SK-N-SH (cell line): Measurements from ENCODE around the gene ABHD15. TPM values are rescaled to one million over a fixed set of nuclear protein-coding genes. Genes with fewer than 3 reads are reported as not detected.

Source experiments
- CTCF ChIA-PET: fragments of 300-600, 350-600 bp; formaldehyde crosslinking; extraction: SDS; loops from one replicate; lab custom pipeline; 2021; lab: Yijun Ruan, JAX
- POLR2A ChIA-PET: fragments of 350-600 bp; sonication (Branson Sonifier 250); formaldehyde crosslinking; extraction: SDS; loops from one replicate; lab custom pipeline; 2020; ENCODE audit warnings: antibody characterized with exemption, inconsistent platforms; lab: Yijun Ruan, JAX
- DNase-seq: peaks from one replicate; pipeline ENCODE4 v3.0.0; 2012
- H2AFZ ChIP-seq: fragments of 200-600 bp; sonication (generic); 2 replicates; pipeline ENCODE4 v1.8.1; 2016; ENCODE audit warnings: antibody characterized with exemption, mild to moderate bottlenecking, low read depth
- H3F3A ChIP-seq: fragments of 200-600 bp; sonication (generic); replicated peaks from 2 replicates; pipeline ENCODE3; 2016; ENCODE audit warnings: antibody characterized with exemption, mild to moderate bottlenecking; ENCODE audit not compliant: insufficient read depth
- H3K27ac ChIP-seq, 2 experiments: fragments of 200-500 bp in 1 of 2; fragments of 200-600 bp in 1 of 2; sonication (Bioruptor generic) in 1 of 2; sonication (generic), shearing (Covaris generic) in 1 of 2; 2 replicates each; pipeline versions ENCODE4 v1.5.1 to v1.6.1; 2014 to 2016; ENCODE audit warnings: low read depth in 2 of 2, inconsistent platforms in 1 of 2, low read length in 1 of 2, mild to moderate bottlenecking in 1 of 2, mixed read lengths in 1 of 2
- H3K27me3 ChIP-seq: fragments of 200-600 bp; sonication (generic), shearing (Covaris generic); 2 replicates; pipeline ENCODE4 v1.6.1; 2016; ENCODE audit warnings: mixed run types; ENCODE audit not compliant: insufficient read depth
- H3K36me3 ChIP-seq, 2 experiments: fragments of 200-500 bp in 1 of 2; fragments of 200-600 bp in 1 of 2; sonication (Bioruptor generic) in 1 of 2; sonication (generic) in 1 of 2; replicated peaks in 1 of 2; 2 replicates each; pipeline versions ENCODE3 to v1.5.1; 2014 to 2016; ENCODE audit warnings: low read length in 1 of 2, mild to moderate bottlenecking in 1 of 2; ENCODE audit not compliant: insufficient read depth in 2 of 2, control insufficient read depth in 1 of 2
- H3K4me1 ChIP-seq, 2 experiments: fragments of 200-500 bp in 1 of 2; fragments of 200-600 bp in 1 of 2; sonication (Bioruptor generic) in 1 of 2; sonication (generic), shearing (Covaris generic) in 1 of 2; 2 replicates each; pipeline versions ENCODE4 v1.5.1 to v1.6.1; 2014 to 2016; ENCODE audit warnings: low read depth in 1 of 2, low read length in 1 of 2, mixed run types in 1 of 2; ENCODE audit not compliant: insufficient read depth in 2 of 2, control insufficient read depth in 1 of 2
- H3K4me2 ChIP-seq: fragments of 200-600 bp; sonication (generic), shearing (Covaris generic); 2 replicates; pipeline ENCODE4 v1.6.1; 2017; ENCODE audit warnings: mixed run types
- H3K4me3 ChIP-seq, 2 experiments: fragments of 200-500 bp in 1 of 2; fragments of 200-600 bp in 1 of 2; sonication (Bioruptor generic) in 1 of 2; sonication (generic), shearing (Covaris generic) in 1 of 2; 2 replicates each; pipeline versions ENCODE4 v1.5.1 to v1.8.1; 2014 to 2016; ENCODE audit warnings: low read depth in 2 of 2, inconsistent platforms in 1 of 2, low read length in 1 of 2, mild to moderate bottlenecking in 1 of 2, mixed read lengths in 1 of 2, moderate library complexity in 1 of 2
- H3K79me2 ChIP-seq: fragments of 200-600 bp; sonication (generic); 2 replicates; pipeline ENCODE4 v1.8.1; 2017; ENCODE audit warnings: mild to moderate bottlenecking; ENCODE audit not compliant: insufficient read depth
- H3K9ac ChIP-seq: fragments of 200-600 bp; sonication (generic); 2 replicates; pipeline ENCODE4 v1.6.1; 2017; ENCODE audit warnings: mixed run types
- H3K9me2 ChIP-seq: fragments of 200-600 bp; sonication (generic); 2 replicates; pipeline ENCODE4 v1.6.1; 2017; ENCODE audit warnings: mixed run types
- H3K9me3 ChIP-seq: fragments of 200-600 bp; sonication (generic); 2 replicates; pipeline ENCODE4 v1.6.1; 2017; ENCODE audit warnings: mixed run types, mild to moderate bottlenecking, moderate library complexity
- H4K20me1 ChIP-seq: fragments of 200-600 bp; sonication (generic); 2 replicates; pipeline ENCODE4 v1.6.1; 2017; ENCODE audit warnings: mild to moderate bottlenecking, mixed run types; ENCODE audit not compliant: insufficient read depth
- FOSL2 ChIP-seq: IDR thresholded peaks from 2 replicates; pipeline ENCODE4 v1.4.0; 2012; ENCODE audit warnings: low read depth, mild to moderate bottlenecking, moderate library complexity, borderline replicate concordance
- FOXJ3 ChIP-seq: sonication (generic); formaldehyde crosslinking; IDR thresholded peaks from 2 replicates; pipeline ENCODE4 v1.5.1; 2020; ENCODE audit warnings: mild to moderate bottlenecking, missing genetic modification reagents
- GATA2 ChIP-seq: sonication (generic); formaldehyde crosslinking; IDR thresholded peaks from 2 replicates; pipeline ENCODE4 v1.5.0; 2020; ENCODE audit warnings: mild to moderate bottlenecking, missing genetic modification reagents
- IRF3 ChIP-seq: fragments of 150-350 bp; IDR thresholded peaks from 2 replicates; pipeline ENCODE4 v1.6.1; 2016; ENCODE audit warnings: mild to moderate bottlenecking, low read depth, low read length
- MEF2A ChIP-seq: IDR thresholded peaks from 2 replicates; pipeline ENCODE4 v1.4.0; 2012; ENCODE audit warnings: low read depth, borderline replicate concordance
- MXI1 ChIP-seq: IDR thresholded peaks from 2 replicates; pipeline ENCODE4 v1.6.1; 2012; ENCODE audit warnings: mild to moderate bottlenecking, low read depth, low read length, improper control_type of control experiment
- NRF1 ChIP-seq: IDR thresholded peaks from 2 replicates; pipeline ENCODE4 v1.6.1; 2012; ENCODE audit warnings: low read depth, mild to moderate bottlenecking, low read length
- POLR2AphosphoS5 ChIP-seq: IDR thresholded peaks from 2 replicates; pipeline ENCODE4 v1.6.1; 2012; ENCODE audit warnings: low read depth, low read length
- RAD21 ChIP-seq: IDR thresholded peaks from 2 replicates; pipeline ENCODE4 v1.6.1; 2012; ENCODE audit warnings: mild to moderate bottlenecking, low read length
- RCOR1 ChIP-seq: fragments of 150-350 bp; IDR thresholded peaks from 2 replicates; pipeline ENCODE4 v1.6.1; 2017; ENCODE audit warnings: antibody characterized with exemption, low read length
- SIN3A ChIP-seq: IDR thresholded peaks from 2 replicates; pipeline ENCODE4 v1.6.1; 2012; ENCODE audit warnings: low read depth, mild to moderate bottlenecking, low read length, moderate library complexity, borderline replicate concordance
- SMC3 ChIP-seq: IDR thresholded peaks from 2 replicates; pipeline ENCODE4 v1.6.1; 2012; ENCODE audit warnings: low read depth, low read length, improper control_type of control experiment
- TAF1 ChIP-seq: IDR thresholded peaks from 2 replicates; pipeline ENCODE4 v1.6.1; 2012; ENCODE audit warnings: low read depth, mild to moderate bottlenecking, low read length, moderate library complexity, borderline replicate concordance
- TCF12 ChIP-seq: IDR thresholded peaks from 2 replicates; pipeline ENCODE4 v1.4.0; 2012
- TEAD4 ChIP-seq: IDR thresholded peaks from 2 replicates; pipeline ENCODE4 v1.4.0; 2012; ENCODE audit warnings: mild to moderate bottlenecking, borderline replicate concordance; ENCODE audit not compliant: insufficient read depth
- WGBS: methylation state at CpG from one replicate; pipeline ENCODE4 v1.1.6; 2017; ENCODE audit warnings: low lambda C conversion rate; 5-methylcytosine and 5-hydroxymethylcytosine counted together
- polyA plus RNA-seq, 3 experiments: library from polyadenylated mRNA; depleted of rRNA; stranded (reverse); fragments of >200 nt; gene quantifications; 2 replicates each; pipeline ENCODE4 v1.2.3, GENCODE V29; 2012
- TF ChIP-seq, protein P1 (sequence below): fragments of 150-350 bp; IDR thresholded peaks from 2 replicates; pipeline ENCODE4 v1.6.1; 2017; ENCODE audit warnings: antibody characterized with exemption, low read length, low read depth, borderline replicate concordance
- TF ChIP-seq, protein P2 (sequence below): IDR thresholded peaks from 2 replicates; pipeline ENCODE4; 2012
- TF ChIP-seq, protein P3 (sequence below): IDR thresholded peaks from 2 replicates; pipeline ENCODE4 v1.4.0; 2012; ENCODE audit warnings: low read depth, borderline replicate concordance
- TF ChIP-seq, protein P4 (sequence below): IDR thresholded peaks from 2 replicates; pipeline ENCODE4 v1.4.0; 2012; ENCODE audit warnings: low read depth, borderline replicate concordance

ABHD15 gene
- polyA plus RNA-seq, 1 of the 3 experiments (the other 2 are of a cell fraction), result 7.0 TPM

DNA sequence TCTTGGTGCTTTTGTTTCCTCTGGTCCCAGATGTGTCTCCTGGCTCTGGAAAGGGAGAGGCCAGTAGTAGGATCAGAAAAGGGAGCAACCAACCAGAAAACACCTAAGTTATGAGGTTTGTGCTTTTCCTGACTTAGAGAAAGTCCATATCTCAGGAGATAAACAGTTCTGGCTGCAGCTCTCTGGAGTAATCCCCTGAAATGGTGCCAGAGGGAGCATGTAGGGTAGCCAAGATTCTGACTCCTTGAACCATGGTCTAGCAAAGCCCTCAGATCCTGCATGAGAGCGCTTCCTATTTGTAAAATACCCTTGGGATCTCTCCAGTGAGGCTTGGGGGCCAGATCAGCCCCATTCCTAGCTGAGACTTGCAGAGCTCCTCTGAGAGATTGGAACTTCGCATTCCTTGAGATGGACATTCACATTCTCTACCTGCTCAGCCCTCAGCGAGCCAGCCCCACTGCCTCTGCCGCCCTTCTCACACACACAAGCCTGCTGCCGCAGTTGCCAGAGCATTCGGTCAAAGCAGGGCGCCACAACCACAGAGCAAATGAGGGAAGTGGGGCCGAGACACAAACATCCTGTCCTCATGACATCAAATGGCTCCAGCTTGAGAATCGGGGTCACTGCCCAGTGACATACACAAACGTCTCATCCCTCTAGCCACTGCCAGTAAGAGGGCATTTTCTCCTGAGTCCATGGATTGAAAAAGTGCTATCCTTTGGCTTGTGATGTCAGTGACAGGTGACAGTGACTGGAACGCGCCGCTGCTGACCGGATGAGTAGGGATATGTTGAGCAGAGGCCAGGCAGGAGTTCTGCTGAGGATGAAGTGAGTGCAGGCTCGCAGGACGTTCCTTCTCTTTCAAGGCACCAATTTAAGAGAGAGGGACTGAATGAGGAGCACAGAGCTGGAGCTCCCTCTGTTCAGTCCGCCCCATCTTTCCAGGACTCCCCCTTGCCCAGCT, 5.0 kb downstream of the ABHD15 start:
- POLR2A ChIA-PET, result no interaction called here
- WGBS, result 95% methylated on average over 16 of the region's 17 CpGs
- CTCF ChIA-PET, result interaction anchor here (1.2 to 2.7 kb wide), 3 partner anchors 11 to 438 kb away, joined by 5 to 15 read pairs (median 6); no protein-coding TSS in a partner anchor
- Histone ChIP-seq H3K4me3 (no peak overlapping the region), H3K36me3 (peaks cover 4% of the 10 kb centered on the region in 2 experiments), H4K20me1 (no peaks in the 10 kb centered on the region), H3K9me3 (no peaks in the 10 kb centered on the region), H3K9ac (no peak overlapping the region), H3K27me3 (no peaks in the 10 kb centered on the region), H3F3A (no peaks in the 10 kb centered on the region), H3K9me2 (no peaks in the 10 kb centered on the region), H3K4me1 (peaks cover 0 to 8% of the 10 kb centered on the region in 2 experiments; a peak in 1 of 4 replicates)
- TF ChIP-seq, protein P1, sequence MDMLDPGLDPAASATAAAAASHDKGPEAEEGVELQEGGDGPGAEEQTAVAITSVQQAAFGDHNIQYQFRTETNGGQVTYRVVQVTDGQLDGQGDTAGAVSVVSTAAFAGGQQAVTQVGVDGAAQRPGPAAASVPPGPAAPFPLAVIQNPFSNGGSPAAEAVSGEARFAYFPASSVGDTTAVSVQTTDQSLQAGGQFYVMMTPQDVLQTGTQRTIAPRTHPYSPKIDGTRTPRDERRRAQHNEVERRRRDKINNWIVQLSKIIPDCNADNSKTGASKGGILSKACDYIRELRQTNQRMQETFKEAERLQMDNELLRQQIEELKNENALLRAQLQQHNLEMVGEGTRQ, result no peak
- TF ChIP-seq IRF3 (no peak), TCF12 (no peak), FOSL2 (no peak), TAF1 (no peak), SIN3A (no peak), MEF2A (no peak), NRF1 (no peak), TEAD4 (no peak), POLR2AphosphoS5 (no peak), MXI1 (no peak), RCOR1 (no peak), GATA2 (CRISPR knock-in tag) (no peak), RAD21 (no peak), SMC3 (no peak), FOXJ3 (CRISPR knock-in tag) (no peak)
- TF ChIP-seq, protein P2, sequence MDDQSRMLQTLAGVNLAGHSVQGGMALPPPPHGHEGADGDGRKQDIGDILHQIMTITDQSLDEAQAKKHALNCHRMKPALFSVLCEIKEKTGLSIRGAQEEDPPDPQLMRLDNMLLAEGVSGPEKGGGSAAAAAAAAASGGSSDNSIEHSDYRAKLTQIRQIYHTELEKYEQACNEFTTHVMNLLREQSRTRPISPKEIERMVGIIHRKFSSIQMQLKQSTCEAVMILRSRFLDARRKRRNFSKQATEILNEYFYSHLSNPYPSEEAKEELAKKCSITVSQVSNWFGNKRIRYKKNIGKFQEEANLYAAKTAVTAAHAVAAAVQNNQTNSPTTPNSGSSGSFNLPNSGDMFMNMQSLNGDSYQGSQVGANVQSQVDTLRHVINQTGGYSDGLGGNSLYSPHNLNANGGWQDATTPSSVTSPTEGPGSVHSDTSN, result no peak
- TF ChIP-seq, protein P3, sequence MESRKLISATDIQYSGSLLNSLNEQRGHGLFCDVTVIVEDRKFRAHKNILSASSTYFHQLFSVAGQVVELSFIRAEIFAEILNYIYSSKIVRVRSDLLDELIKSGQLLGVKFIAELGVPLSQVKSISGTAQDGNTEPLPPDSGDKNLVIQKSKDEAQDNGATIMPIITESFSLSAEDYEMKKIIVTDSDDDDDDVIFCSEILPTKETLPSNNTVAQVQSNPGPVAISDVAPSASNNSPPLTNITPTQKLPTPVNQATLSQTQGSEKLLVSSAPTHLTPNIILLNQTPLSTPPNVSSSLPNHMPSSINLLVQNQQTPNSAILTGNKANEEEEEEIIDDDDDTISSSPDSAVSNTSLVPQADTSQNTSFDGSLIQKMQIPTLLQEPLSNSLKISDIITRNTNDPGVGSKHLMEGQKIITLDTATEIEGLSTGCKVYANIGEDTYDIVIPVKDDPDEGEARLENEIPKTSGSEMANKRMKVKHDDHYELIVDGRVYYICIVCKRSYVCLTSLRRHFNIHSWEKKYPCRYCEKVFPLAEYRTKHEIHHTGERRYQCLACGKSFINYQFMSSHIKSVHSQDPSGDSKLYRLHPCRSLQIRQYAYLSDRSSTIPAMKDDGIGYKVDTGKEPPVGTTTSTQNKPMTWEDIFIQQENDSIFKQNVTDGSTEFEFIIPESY, result no peak
- TF ChIP-seq, protein P4, sequence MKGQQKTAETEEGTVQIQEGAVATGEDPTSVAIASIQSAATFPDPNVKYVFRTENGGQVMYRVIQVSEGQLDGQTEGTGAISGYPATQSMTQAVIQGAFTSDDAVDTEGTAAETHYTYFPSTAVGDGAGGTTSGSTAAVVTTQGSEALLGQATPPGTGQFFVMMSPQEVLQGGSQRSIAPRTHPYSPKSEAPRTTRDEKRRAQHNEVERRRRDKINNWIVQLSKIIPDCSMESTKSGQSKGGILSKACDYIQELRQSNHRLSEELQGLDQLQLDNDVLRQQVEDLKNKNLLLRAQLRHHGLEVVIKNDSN, result no peak
- TF ChIP-seq, all 33 proteins: peak for 0
- Histone ChIP-seq H3K4me2 (no peak overlapping the region), H3K79me2 (peaks cover 3% of the 10 kb centered on the region; the same call in 1 of the 2 replicates), H3K27ac (no peak overlapping the region), H2AFZ (no peak overlapping the region)
- no peak for DNase-seq
